SJSA1 (cell line): ENCODE data around the gene MUC16. TPM values are rescaled to one million over a fixed set of nuclear protein-coding genes. Genes with fewer than 3 reads are reported as not detected.
"Not testable (repeated sequence)": the region's sequence is repeated elsewhere in the genome, so short reads cannot be mapped to it uniquely, and the experiment has no call there.

Experiments used
- DNase-seq, 2 experiments: peaks; one replicate each; pipeline ENCODE4 v3.0.0-alpha.2; 2015 to 2020; ENCODE audit warnings: low spot score in 2 of 2, low read depth in 1 of 2
- H3K27ac ChIP-seq: fragments of 250-450 bp; sonication (Bioruptor Pico); 2 replicates; pipeline ENCODE4 v1.5.1; 2020; ENCODE audit warnings: mild to moderate bottlenecking, moderate library complexity
- H3K27me3 ChIP-seq: fragments of 250-450 bp; sonication (Bioruptor Pico); replicated peaks from 2 replicates; pipeline ENCODE4 v1.5.1; 2020; ENCODE audit warnings: mild to moderate bottlenecking, moderate library complexity
- H3K36me3 ChIP-seq: fragments of 250-450 bp; sonication (Bioruptor Pico); 2 replicates; pipeline ENCODE4 v1.5.1; 2020; ENCODE audit warnings: mild to moderate bottlenecking
- H3K4me1 ChIP-seq: fragments of 250-450 bp; sonication (Bioruptor Pico); replicated peaks from 2 replicates; pipeline ENCODE4 v1.6.1; 2021; ENCODE audit warnings: mild to moderate bottlenecking
- H3K4me3 ChIP-seq: fragments of 250-450 bp; sonication (Bioruptor Pico); 2 replicates; pipeline ENCODE4 v1.5.1; 2020; ENCODE audit warnings: mild to moderate bottlenecking
- H3K9me3 ChIP-seq: fragments of 250-450 bp; sonication (Bioruptor Pico); replicated peaks from 2 replicates; pipeline ENCODE4 v1.5.1; 2020; ENCODE audit warnings: mild to moderate bottlenecking
- total RNA-seq: library from RNA; depleted of rRNA; stranded (reverse); fragments of >200 nt; shearing (Covaris generic); gene quantifications from 2 replicates; pipeline ENCODE4 v1.2.3, GENCODE V29; 2014; rRNA removed

The MUC16 gene
- total RNA-seq, result not detected in 2 replicates

DNA sequence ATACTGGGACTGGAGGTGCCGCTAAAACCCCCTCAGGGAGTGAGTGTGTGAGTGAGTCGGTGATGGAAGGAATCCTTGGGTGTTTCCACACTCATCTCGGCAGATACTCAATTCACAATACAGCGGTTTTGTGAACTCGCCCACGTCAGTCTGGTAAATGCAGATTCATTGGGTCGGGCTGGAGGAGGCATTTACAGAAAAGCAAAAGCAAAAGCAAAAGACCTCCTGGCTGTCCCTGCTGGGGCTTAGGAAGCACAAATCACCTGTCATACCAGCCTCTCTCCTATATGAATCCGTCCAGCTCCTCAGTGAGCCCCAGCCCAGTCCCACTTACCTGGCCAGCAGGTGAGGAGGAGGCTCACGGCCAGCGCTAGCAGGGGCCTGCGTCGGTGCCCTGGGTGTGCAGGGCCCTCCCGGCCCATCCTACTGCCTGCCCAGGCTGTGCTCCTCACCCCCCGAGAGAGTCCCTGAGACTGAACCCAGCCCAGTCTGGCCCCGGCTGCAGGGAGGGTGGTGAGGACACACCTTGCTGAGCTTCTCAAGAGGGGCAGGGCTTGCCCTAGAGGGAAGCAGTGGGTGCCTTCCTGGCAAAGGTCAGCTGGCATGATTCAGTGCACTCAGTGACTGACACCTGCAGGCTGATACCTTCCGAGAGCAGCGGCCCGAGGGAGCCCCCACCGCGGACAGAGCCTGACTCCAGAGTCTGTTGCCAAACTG, at the start of gene MUC16:
TSS of gene MUC16 (minus strand) at position 475 of the 717 bp plus-strand sequence.
- H3K9me3 ChIP-seq, result no peaks in the 10 kb centered on the region; the same call in 1 of the 2 replicates
- no peak for DNase-seq

DNA sequence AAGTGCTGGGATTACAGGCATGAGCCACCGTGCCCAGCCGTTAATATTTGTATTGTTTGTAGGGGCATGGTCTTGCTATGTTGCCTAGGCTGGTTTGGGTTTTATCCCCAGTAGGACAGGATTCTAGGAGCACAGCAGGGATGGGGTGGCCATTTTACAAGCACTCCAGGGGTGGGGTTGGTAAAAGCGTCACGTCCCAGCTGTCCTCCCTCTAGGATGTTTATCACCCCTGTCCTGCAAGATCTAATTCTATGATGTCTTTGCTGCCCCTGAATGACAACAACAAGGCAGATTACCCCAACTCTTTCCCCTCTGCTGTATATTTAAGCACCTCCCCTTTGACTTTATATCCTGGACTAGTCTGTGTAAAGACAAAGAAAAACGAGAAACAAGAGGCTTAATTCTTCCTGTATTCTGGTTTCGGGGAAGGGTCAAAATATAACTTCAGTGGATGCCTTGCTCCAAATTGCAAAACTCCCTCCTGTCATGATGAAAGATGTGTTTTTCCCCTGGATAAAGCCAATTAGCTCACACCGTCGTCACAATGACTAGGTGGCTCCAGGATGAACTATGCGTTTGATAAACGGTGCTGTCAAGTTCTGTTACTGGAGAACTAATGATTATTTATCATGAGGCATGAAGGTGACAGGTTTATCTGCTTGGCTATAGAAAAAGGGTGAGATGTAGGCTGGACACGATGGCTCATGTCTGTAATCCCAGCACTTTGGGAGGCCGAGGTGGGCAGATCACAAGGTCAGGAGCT, 48.9 kb upstream of the MUC16 start:
- Histone ChIP-seq H3K27me3 (no peaks in the 10 kb centered on the region), H3K4me3 (no peak overlapping the region), H3K36me3 (no peaks in the 10 kb centered on the region), H3K4me1 (peaks cover 11% of the 10 kb centered on the region; the same call in 1 of the 2 replicates), H3K9me3 (no peaks in the 10 kb centered on the region; the same call in 1 of the 2 replicates), H3K27ac (no peak overlapping the region)
- DNase-seq, result no peak

More for the DNA sequence above, at the start of gene MUC16:
- Histone ChIP-seq H3K36me3 (no peaks in the 10 kb centered on the region), H3K4me1 (no peaks in the 10 kb centered on the region), H3K27ac (no peak within 1 kb of the TSS), H3K4me3 (no peak within 1 kb of the TSS), H3K27me3 (no peaks in the 10 kb centered on the region)

DNA sequence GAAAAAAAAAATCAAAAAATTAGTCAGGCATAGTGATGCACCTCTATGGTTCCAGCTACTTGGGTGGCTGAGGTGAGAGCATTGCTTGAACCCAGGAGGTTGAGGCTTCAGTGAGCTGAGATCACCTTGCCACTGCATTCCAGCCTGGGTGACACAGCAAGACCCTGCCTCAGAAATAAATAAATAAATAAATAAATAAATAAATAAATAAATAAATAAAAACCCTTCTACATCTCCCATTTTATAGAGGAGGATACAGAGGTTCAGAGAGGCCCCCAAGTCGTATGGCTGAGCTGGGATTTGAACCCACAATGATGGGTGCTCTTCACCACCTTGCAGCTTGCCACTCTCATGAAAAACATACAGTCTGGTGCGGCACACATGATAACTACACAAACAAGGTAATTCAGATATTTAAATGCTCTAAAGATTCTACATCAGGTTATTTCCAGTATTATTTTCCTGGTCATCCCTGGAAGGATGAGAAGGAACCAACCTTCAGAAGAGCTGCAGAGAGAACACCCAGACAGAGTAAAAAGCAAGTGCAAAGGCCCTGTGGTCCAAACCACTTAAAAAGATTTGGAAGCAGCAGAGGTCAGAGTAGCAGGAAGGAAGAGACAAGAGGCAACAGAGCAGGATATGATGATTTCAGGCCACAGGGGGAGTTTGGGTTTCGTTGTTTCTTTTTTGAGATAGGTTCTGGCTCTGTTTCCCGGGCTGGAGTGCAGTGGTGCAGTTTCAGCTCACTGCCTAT, 47.5 kb upstream of the MUC16 start:
- H3K4me3 ChIP-seq, result no peak overlapping the region
- no peaks in the 10 kb centered on the region for H3K27me3 ChIP-seq
- no peak for DNase-seq
- H3K9me3 ChIP-seq, result no peaks in the 10 kb centered on the region; the same call in 1 of the 2 replicates
- peaks cover 11% of the 10 kb centered on the region; the same call in 1 of the 2 replicates for H3K4me1 ChIP-seq
- no peaks in the 10 kb centered on the region for H3K36me3 ChIP-seq
- no peak overlapping the region for H3K27ac ChIP-seq

DNA sequence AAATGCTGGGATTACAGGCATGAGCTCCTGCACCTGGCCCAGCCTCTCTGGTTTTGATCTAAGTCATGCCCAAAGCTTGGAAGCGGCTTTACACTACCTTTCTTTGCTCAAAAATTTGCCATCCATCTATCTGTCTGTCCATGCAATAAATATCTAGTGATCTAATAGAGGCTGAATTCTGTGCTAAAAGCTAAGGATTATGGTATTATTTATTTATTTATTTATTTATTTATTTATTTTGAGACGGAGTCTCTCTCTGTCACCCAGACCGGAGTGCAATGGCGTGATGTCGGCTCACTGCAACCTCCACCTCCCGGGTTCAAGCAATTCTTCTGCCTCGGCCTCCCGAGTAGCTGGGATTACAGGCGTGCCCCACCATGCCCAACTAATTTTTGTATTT, 45.9 kb upstream of the MUC16 start:
- H3K27ac ChIP-seq, DNase-seq, H3K4me3 ChIP-seq, H3K9me3 ChIP-seq, H3K27me3 ChIP-seq, H3K36me3 ChIP-seq: not testable (repeated sequence)
- H3K4me1 ChIP-seq, result peaks cover 11% of the 10 kb centered on the region; the same call in 1 of the 2 replicates

DNA sequence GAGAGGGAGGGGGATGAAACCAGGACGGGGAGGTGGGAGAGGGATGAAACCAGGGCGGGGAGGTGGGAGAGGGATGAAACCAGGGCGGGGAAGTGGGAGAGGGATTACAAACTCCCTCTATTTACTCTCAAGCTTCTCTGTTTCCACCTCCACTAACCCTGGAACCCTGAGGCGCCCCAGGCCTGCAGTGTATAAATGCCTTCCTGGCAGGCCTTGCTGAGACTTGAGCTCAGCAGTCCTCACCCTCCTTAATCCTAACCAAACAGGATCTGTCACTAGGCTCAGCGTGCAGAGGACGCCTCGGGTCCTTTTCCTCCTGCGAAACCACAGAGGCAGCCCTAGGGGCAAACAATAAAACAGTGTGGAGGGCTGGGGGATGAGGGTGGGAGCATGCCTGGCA, 44.6 kb upstream of the MUC16 start:
- 0 out of 2 replicates have a peak overlapping the region, but pooled peaks have one; percentile 32 for H3K27ac ChIP-seq
- DNase-seq, result no peak
- H3K4me3 ChIP-seq, result no peak overlapping the region
- H3K27me3 ChIP-seq, result no peaks in the 10 kb centered on the region
- peaks cover 11% of the 10 kb centered on the region; the same call in 1 of the 2 replicates for H3K4me1 ChIP-seq
- H3K36me3 ChIP-seq, result no peaks in the 10 kb centered on the region
- no peaks in the 10 kb centered on the region; the same call in 1 of the 2 replicates for H3K9me3 ChIP-seq

DNA sequence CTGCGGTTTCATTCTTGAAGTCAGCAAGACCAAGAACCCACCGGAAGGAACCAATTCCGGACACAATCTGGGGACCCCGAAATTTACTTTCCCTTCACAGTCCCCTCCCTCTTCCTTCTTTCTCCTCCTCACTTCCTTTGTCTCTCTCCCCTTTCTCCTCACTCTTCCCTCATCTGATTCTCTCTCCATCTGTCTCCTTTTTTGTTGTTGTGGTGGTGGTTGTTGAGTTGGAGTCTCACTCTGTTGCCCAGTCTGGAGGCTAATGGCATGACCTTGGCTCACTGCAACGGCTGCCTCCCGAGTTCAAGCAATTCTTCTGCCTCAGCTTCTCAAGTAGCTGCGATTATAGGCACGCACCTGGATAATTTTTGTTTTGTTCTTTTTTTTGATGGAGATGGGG, 44.0 kb upstream of the MUC16 start:
- Histone ChIP-seq H3K4me3 (no peak overlapping the region), H3K9me3 (no peaks in the 10 kb centered on the region; the same call in 1 of the 2 replicates), H3K36me3 (no peaks in the 10 kb centered on the region), H3K27ac (no peak overlapping the region), H3K4me1 (peaks cover 11% of the 10 kb centered on the region; the same call in 1 of the 2 replicates), H3K27me3 (no peaks in the 10 kb centered on the region)
- DNase-seq, result no peak

DNA sequence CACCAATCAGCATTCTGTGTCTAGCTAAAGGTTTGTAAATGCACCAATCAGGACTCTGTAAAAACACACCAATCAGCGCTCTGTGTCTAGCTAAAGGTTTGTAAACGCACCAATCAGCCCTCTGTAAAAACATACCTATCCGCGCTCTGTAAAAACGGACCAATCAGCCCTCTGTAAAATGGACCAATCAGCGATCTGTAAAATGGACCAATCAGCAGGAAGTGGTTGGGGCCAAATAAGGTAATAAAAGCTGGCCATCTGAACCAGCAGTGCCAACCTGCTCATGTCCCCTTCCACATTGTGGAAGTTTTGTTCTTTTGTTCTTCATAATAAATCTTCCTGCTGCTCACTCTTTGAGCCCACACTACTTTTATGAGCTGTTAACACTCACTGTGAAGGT, 43.5 kb upstream of the MUC16 start:
- H3K36me3 ChIP-seq, DNase-seq, H3K27ac ChIP-seq, H3K9me3 ChIP-seq, H3K4me3 ChIP-seq, H3K27me3 ChIP-seq: not testable (repeated sequence)
- peaks cover 11% of the 10 kb centered on the region; the same call in 1 of the 2 replicates for H3K4me1 ChIP-seq

DNA sequence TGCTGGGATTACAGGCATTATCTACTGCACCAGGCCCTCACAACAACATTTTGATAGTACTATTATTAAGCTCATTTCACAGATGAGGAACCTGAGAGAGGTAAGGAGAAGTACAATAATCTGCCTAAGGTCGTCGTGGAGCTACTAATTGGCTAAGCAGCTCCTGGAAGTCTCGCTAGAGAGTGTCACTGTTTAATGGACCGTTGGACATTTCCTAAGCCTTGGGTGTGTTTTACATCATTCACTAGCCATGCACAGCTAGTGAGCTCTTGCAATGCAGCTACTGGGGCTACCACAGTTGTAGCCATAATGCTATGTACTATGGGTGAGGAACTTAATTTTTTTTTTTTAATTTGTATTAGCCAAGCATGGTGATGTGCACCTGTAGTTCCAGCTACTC, 42.7 kb upstream of the MUC16 start:
- no peak overlapping the region for H3K4me3 ChIP-seq
- peaks cover 11% of the 10 kb centered on the region; the same call in 1 of the 2 replicates for H3K4me1 ChIP-seq
- H3K27ac ChIP-seq, result no peak overlapping the region

DNA sequence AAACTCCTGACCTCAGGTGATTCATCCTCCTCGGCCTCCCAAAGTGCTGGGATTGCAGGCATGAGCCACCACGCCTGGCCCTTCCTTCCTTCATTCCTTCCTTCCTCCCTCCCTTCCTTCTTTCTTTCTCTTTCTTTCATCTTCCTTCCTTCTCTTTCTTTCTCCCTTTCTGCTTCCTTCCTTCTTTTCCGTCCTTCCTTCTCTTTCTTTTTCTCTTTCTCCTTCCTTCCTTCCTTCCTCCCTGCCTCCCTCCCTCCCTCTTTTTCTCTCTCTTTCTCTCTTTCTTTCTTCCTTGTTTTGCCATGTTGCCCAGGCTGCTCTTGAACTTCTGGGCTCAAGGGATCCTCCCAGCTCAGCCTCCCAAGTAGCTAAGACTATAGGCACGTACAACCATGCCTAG, 36.5 kb upstream of the MUC16 start:
- H3K4me1 ChIP-seq, result no peaks in the 10 kb centered on the region
- H3K36me3 ChIP-seq, result no peaks in the 10 kb centered on the region
- no peak overlapping the region for H3K4me3 ChIP-seq
- H3K27ac ChIP-seq, result no peak overlapping the region
- no peak for DNase-seq
- H3K9me3 ChIP-seq, result no peaks in the 10 kb centered on the region
- no peaks in the 10 kb centered on the region for H3K27me3 ChIP-seq

More for the DNA sequence above, 42.7 kb upstream of the MUC16 start:
- H3K9me3 ChIP-seq, result no peaks in the 10 kb centered on the region
- no peaks in the 10 kb centered on the region for H3K36me3 ChIP-seq
- H3K27me3 ChIP-seq, result no peaks in the 10 kb centered on the region
- no peak for DNase-seq

DNA sequence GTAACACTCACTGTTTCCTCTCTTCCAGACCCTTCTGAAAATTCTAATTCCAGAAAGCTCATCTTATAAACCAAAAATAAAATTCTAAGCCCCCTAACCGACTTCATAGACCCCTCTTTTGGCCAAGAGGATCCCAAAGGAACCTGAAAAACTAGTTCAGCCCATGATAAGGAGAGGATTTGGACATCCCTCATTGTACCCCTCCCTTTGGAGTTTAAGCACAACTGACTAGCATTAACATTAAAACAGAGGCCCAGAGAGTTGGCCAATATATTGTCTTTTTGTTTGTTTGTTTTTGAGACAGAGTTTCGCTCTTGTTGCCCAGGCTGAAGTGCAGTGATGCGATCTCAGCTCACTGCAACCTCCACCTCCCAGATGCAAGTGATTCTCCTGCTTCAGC, 34.2 kb upstream of the MUC16 start:
- H3K4me1 ChIP-seq, result no peaks in the 10 kb centered on the region
- no peak overlapping the region for H3K27ac ChIP-seq
- no peak overlapping the region for H3K4me3 ChIP-seq
- no peak for DNase-seq
- H3K36me3 ChIP-seq, result no peaks in the 10 kb centered on the region
- H3K9me3 ChIP-seq, result no peaks in the 10 kb centered on the region
- no peaks in the 10 kb centered on the region for H3K27me3 ChIP-seq

DNA sequence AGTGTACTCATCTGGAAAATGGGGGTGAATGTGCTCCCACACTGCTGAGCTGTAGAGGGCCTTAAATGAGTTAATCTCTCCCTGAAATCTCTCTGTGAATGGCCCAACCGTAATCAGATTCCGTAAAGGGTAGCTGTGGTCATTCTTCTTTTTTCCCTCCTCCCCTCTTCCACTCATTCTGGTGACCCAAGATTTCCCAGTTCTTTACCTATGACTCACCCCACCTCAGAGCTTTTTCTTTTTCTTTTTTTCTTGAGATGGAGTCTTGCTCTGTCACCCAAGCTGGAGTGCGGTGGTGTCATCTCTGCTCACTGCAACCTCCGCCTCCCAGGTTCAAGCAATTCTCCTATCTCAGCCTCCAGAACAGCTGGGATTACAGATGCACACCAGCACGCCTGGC, 33.3 kb upstream of the MUC16 start:
- Histone ChIP-seq H3K4me3 (no peak overlapping the region), H3K4me1 (no peaks in the 10 kb centered on the region), H3K36me3 (no peaks in the 10 kb centered on the region), H3K27ac (no peak overlapping the region), H3K27me3 (no peaks in the 10 kb centered on the region; the same call in 1 of the 2 replicates), H3K9me3 (no peaks in the 10 kb centered on the region)
- no peak for DNase-seq

DNA sequence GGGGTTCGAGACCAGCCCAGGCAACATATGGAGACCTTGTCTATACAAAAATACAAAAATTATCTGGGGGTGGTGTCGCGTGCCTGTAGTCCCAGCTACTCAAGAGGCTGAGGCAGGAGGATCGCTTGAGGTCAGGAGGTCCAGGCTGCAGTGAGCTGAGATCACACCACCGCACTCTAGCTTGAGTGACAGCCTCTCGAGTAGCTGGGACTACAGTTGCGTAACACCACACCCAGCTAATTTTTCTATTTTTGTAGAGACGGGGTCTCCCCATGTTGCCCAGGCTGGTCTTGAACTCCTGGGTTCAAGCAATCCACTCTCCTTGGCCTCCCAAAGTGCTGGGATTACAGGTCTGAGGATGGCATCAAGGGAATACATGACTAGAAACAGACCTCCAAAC, 30.8 kb upstream of the MUC16 start:
- Histone ChIP-seq H3K9me3 (no peaks in the 10 kb centered on the region), H3K27me3 (no peaks in the 10 kb centered on the region; the same call in 1 of the 2 replicates)

DNA sequence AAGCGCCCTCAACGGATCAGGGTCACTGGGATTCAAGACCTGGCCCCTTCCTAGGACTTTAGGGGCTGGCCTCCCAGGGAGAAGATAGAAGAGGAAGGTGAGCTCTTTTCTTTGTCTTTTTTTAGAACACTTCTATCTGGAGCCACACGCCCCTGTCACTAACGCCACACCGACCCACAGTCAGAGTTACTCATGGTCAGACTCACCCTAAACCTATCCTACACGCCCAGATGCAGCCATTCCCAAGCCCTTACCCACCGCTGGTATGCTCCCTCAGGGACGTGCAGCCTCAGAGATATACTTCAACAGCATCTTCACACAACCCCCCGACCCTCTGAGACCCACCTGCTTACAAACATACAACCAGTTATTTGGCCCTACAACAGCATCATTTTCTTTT, 29.9 kb upstream of the MUC16 start:
- H3K27ac ChIP-seq, result no peak overlapping the region

More for the DNA sequence above, 30.8 kb upstream of the MUC16 start:
- no peaks in the 10 kb centered on the region for H3K4me1 ChIP-seq
- no peaks in the 10 kb centered on the region for H3K36me3 ChIP-seq
- H3K4me3 ChIP-seq, result no peak overlapping the region
- H3K27ac ChIP-seq, result no peak overlapping the region
- DNase-seq, result no peak

More for the DNA sequence above, 29.9 kb upstream of the MUC16 start:
- Histone ChIP-seq H3K27me3 (no peaks in the 10 kb centered on the region; the same call in 1 of the 2 replicates), H3K4me3 (no peak overlapping the region), H3K36me3 (no peaks in the 10 kb centered on the region), H3K9me3 (no peaks in the 10 kb centered on the region), H3K4me1 (no peaks in the 10 kb centered on the region)
- DNase-seq, result no peak
